AG08395 (cell line): ENCODE measurements around the gene NPC1L1.

Experiments
- DNase-seq: peaks from one replicate; pipeline ENCODE4 v3.0.0; 2012; ENCODE audit warnings: mixed read lengths, low spot score

Gene NPC1L1

GRCh38 chr7:44541028-44541869, at the start of gene NPC1L1:
Gene NPC1L1, minus strand, starts transcription at chr7:44541330. Its CDS starts 71 bp downstream, at chr7:44541259.
- DNase-seq = no peak

GRCh38 chr7:44590910-44591309, 49.8 kb upstream of the NPC1L1 start:
- DNase-seq = no peak

- peak; percentile 14 for DNase-seq
Observed at GRCh38 chr7:44587843-44588711, 46.9 kb upstream of the NPC1L1 start.

- no peak for DNase-seq
Observed at GRCh38 chr7:44583146-44583865, 42.2 kb upstream of the NPC1L1 start.

GRCh38 chr7:44581879-44582603, 40.9 kb upstream of the NPC1L1 start, which contains the start of gene TMED4:
Gene TMED4, minus strand, starts transcription at chr7:44582231. Its CDS starts 25 bp downstream, at chr7:44582206.
- DNase-seq = peak; percentile 100

GRCh38 chr7:44580945-44581878, 40.1 kb upstream of the NPC1L1 start:
- no peak for DNase-seq

GRCh38 chr7:44576228-44576627, 35.1 kb upstream of the NPC1L1 start:
- no peak for DNase-seq

- no peak for DNase-seq
Observed at GRCh38 chr7:44575054-44575453, 33.9 kb upstream of the NPC1L1 start.

GRCh38 chr7:44574287-44574872, 33.2 kb upstream of the NPC1L1 start:
- no peak for DNase-seq

- peak; percentile 99 for DNase-seq
Observed at GRCh38 chr7:44573464-44574286, 32.5 kb upstream of the NPC1L1 start, which contains the start of gene DDX56. Gene DDX56, minus strand, starts transcription at chr7:44573908. Its CDS starts 13 bp downstream, at chr7:44573895.

GRCh38 chr7:44572771-44573170, 31.6 kb upstream of the NPC1L1 start:
- no peak for DNase-seq

- DNase-seq = no peak
Observed at GRCh38 chr7:44569959-44570358, 28.8 kb upstream of the NPC1L1 start.

GRCh38 chr7:44568771-44569560, 27.8 kb upstream of the NPC1L1 start:
- no peak for DNase-seq

- DNase-seq = no peak
Observed at GRCh38 chr7:44567884-44568283, 26.8 kb upstream of the NPC1L1 start.

GRCh38 chr7:44566680-44567079, 25.6 kb upstream of the NPC1L1 start:
- DNase-seq = no peak

- DNase-seq = no peak
Observed at GRCh38 chr7:44565795-44566559, 24.8 kb upstream of the NPC1L1 start.

- DNase-seq = peak; percentile 75
Observed at GRCh38 chr7:44565097-44565794, 24.1 kb upstream of the NPC1L1 start.
